Raji (cell line): ENCODE results near the gene WDFY2.

ENCODE experiments used
- POLR2A ChIP-seq: IDR thresholded peaks from 2 replicates; pipeline ENCODE4 v1.6.1; 2011; ENCODE audit warnings: low read depth, low read length, control low read depth; ENCODE audit not compliant: insufficient read depth

The WDFY2 gene

DNA sequence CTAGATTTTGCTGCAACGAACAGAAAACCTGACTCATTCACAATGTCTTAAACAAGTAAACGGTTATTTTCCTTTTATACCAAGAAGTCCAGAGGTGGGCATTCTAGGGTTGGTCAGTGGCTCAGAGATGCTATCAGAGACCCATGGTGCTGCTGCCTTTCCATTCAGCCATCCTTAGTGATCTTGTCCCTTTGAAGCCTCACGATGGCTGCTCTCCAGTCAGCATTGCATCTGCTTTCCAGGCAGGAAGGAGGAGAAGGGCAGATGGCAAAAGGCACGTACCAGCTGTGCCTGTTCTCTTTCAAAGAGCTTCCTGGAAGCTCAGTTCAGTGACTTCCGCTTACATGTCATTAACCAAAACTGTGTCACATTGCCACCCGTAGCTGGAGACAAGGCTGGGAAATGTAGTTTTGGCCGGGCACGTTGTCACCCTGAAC is 30.1 kb downstream of the WDFY2 start:
- TF ChIP-seq POLR2A: peak; percentile 65

DNA sequence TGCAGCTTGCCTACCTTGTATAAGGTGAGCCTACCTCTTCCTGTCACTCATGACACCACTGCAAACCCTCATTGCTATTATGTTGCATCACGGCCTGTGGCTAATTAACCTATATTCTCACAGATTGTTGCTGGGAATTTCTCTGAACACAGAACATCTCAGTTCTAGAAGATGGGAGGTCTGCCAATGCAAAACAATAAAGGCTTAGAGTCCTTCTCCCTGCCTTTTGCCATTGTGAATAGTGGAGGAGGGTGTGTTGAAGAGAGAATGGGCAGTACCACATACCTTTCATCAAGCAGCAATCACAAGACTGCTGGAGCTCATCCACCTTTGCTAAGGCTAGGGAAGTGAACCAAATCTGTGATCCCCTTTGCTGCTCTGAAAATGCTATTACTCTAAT is 34.4 kb downstream of the WDFY2 start:
- TF ChIP-seq POLR2A: no peak

DNA sequence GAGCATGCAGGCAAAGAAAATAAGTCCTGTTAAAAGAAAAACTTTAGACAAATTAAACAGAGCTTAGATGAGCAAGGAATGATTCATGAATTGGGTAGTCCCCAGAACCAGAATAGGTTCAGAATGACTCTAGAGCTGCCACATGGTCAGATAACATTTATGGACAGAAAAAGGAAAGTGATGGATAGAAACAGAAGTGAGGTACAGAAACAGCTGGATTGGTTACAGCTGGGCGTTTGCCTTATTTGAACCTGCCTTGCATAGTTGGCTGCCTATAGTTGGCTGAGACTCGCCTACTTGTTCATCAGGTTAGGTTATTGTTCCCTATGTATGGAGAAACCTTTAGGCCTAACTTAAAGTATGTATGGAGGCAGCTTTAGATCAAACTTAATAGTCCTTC is 35.4 kb downstream of the WDFY2 start:
- no peak for TF ChIP-seq POLR2A

DNA sequence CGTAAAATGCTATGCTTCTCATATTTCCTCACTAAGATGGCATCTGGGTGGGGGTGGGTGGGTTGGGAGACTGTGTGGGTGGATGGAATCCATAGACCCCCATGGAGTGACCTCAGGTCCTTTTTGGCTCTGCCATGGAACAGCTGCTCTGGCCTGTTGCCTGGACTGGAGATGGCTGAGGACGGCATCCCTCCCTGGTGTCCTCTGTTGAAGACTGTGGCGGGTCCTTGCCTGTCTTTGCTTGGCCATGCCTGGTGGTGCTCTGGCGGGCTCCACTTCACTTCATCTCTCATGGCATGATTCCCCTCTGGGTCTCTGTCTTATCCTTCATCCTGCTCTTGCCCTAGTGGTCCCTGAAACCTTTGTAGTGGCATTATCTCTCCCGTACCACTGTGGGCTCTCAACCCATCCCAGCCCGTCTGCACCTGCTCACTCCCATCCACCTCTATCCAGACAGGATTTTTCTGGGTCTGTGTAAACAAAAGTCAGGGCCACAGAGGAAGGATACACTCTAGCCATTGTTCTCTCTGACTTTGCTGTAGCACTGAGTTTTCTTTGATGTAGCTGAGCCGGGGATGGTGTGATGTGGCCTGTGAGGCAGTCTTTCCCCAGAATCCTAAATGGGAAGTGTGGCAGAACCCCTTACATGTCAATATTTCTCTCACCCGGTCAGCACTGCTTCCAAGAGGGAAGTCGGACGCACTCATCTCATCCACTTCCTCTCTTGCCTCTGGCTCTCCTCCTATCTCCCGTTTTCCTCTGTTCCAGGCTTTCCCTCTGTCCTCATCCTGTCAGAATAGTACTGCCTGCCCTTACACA is 36.1 kb downstream of the WDFY2 start:
- TF ChIP-seq POLR2A: no peak

DNA sequence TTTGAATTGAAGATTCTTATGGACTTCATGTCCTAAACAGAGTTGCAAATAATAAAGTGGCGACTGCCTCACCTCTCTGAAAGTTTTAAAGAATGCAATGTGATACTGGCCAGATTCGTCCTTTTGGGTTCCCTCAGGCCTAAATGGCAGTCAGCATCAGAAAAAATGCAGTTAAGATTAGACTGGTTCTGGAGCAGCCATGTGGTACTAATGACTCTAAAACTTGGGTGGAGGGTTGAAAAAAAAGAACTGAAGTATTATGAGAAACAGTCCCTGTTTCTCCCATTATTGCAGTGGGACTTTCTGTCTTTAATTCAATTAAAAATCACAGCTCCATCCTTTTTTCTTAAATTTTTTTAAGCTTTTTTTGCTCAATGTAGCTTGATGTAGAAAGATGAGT is 37.3 kb downstream of the WDFY2 start:
- no peak for TF ChIP-seq POLR2A

DNA sequence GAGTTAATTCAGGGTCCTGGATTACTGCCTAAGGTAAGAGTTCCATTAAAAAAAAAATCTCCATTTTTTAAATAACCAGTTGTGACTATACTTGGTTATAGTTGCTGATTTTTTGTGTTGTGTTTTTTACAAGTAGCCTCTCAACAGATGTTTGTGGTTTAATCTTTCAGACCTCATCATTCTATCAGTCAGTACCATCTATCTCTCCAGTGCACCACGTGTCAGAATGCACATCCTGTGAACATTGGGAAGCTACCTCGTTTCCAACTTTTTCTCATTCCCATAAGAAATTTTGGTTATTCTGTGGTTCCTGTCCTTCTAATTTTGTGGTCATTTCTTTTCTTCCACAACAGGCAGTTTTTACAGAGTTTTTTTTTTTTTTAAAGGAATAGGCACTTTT is 39.2 kb downstream of the WDFY2 start:
- TF ChIP-seq POLR2A: no peak

DNA sequence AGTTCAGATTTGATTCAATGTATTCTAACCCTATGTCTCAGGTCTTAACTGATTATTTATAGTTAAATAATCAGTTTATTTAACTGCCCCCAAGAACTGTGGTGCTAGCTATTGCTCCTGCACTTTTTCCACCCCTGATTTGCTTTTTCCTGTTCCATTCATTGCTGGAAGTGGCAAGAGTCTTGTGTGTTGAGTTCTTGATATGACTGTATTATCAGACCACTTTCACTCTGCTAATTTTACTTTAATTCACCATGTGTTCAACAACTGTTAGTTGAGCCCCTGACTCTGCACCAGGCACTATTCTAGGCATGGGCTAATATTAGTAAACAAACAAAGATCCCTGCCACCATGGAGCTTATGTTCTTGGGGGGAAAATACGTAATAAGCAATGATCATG is 39.9 kb downstream of the WDFY2 start:
- TF ChIP-seq POLR2A: no peak

DNA sequence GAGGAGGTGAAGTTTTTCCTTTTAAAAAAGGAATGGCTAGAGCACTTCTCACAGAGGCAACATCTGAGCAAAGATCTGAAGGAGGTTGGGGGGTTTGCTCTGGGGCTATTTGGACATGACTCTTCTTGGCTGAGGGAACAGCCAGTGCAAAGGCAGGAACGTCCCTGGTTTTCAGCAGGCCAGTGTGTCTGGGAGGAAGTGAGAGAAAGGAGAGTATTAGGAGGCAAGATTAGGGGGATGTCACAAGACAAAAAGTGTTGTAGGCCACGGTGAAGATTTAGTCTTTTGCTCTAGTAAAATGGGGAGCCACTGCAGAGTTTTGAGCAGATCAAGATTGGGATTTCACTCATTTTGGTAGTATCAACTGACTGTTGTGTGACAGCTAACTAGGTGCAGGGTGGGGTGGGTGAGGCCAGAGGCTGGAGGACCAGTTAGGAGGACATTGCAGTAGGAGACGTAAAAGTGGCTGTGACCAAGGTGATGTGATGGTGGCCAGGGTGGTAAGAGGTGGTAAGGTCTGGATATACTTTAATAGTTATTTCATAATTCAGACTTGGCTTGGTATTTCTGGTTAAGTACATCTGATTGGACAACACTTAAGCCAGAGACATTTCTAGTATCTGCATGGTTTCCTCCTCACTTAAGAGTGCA is 40.6 kb downstream of the WDFY2 start:
- TF ChIP-seq POLR2A: no peak

DNA sequence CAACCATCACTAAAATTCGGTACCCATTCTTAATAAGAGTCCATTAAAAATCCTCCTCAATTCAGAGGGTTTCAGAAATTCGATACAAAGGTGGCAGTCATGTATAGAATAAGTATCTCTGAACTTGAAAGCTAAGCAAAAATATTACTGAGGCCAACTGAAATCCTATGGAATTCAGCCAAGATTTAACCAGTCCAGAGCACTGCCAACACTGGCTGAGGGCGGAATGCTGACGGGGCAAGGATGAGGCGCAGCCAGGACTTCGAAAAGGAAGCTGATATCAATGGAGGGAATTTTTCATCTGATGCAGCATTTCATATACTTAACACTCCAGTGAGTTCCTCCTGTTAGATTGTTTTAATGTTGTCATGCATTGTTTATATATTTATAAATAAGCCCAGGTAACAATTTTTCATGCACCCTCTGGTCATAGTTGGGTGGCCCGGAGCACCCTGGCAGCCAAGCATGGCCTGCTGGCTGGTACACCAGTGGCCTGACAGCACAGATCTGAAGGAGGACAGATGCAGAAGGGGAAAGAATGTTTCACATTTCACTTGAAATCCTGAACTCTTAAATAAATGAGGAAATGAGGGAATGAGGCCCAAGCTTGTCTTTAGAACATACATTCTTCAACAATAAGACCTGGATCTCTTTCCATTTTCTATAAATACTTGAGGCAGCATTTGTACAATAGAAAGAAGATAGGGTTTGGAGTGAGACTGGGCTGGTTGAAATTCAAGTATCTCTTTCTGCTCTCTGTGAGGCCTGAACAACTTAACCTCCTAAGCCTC is 41.5 kb downstream of the WDFY2 start:
- no peak for TF ChIP-seq POLR2A

DNA sequence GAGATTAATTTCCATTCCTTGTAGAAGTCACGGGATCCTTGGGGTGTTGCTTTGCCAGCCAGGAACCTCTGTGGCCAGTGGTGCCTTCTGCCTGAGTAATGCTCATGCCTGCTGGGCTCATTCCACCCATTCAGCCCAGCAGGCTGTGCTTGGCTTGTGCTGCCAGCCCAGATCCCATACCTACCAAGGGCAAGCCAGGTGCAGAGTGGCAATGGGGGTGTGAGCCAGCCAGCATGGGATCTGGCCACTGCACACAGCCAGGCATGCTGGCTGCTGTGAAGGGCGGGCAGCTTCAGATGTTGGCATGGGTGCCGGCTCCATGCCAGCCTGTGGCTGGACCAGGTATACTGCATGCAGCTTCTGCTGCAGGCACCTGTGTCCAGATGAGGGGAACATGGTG is 42.5 kb downstream of the WDFY2 start:
- no peak for TF ChIP-seq POLR2A

DNA sequence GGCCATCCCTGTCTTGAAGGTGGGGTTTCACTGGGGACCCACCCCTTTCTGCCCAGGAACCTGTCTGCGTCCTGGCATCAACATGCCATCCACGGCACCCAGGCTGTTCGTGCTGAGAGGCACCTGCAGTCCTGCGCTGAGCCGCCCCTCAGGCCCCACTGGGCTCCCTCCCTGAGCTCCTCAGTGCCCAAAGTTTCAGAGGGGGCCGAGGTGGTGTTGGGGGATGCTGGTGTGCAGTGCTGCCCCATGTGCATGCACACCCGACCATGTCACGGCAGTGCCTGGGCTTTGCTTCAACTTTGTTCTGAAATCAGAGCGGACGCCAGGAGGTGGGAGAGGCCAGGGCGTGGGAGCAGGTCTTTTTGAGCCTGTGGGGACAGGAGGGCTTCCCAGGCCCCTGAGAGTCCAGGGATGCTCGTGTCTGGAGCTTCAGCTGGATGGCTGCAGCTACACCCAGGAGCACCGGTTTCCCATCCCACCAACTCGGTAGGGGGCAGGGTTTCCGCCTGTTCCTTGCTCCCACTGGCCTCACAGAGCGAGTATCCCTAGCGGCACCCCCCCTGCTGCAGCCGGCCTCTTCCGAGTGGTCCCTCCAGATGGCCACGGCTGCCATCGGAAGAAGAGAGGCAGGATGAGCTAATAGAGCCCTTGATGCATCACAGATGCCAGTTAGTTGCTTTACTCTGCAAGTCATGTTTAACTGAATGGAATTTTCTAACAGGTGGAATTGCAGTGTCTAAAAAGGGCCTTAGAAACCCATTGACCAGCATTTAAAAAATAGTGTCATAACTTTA is 44.0 kb downstream of the WDFY2 start:
- TF ChIP-seq POLR2A: no peak

DNA sequence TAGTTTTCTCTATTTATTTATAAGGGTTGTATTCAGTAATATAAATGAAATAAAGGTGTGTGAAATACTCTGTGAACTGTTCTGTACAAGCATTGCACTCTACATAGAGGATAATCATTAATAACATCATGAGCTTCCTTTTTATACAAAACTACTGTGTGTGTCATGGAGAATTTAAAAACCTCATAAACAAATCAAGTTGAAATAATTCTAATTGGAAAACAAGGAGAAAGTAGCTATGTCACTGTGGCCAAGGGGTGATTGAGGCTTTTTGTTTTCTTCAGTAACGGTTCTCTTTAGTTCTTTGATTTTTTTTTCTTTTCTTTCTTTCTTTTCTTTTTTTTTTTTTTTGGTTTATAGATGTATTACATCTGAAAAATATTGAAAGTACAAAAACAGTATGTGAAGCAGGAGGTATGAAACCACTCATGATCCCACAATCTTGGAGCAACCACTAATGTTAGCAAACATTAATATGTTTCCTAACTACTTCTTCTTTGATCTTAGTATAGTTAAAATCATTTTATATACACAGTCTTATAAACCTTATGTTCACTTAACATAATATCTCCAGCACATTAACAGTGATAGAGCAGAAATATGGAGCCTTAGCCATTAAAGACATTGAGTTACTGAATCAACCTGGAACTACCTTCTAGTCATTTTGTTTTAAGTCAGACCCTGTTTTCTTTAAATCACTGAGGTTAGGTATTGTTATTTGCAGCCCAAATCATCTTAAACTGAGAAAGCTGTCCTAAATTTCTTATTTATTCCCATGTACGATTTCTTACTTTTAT is 45.4 kb downstream of the WDFY2 start:
- no peak for TF ChIP-seq POLR2A

DNA sequence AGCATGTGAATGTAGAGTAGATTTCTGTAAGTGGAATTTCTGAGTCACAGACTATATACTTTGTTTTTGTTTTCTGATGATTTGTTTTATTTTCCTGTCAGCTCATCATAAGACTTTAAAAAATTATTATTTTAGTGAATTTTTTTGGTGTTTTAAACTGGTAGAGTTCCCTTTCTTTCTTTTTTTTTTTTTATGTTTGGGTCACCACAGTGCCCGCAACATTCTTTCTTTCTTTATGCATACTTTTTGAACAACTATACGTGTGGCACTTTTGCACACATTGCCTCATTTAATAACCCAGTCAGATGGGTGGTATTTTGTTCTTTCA is 46.0 kb downstream of the WDFY2 start:
- no peak for TF ChIP-seq POLR2A

DNA sequence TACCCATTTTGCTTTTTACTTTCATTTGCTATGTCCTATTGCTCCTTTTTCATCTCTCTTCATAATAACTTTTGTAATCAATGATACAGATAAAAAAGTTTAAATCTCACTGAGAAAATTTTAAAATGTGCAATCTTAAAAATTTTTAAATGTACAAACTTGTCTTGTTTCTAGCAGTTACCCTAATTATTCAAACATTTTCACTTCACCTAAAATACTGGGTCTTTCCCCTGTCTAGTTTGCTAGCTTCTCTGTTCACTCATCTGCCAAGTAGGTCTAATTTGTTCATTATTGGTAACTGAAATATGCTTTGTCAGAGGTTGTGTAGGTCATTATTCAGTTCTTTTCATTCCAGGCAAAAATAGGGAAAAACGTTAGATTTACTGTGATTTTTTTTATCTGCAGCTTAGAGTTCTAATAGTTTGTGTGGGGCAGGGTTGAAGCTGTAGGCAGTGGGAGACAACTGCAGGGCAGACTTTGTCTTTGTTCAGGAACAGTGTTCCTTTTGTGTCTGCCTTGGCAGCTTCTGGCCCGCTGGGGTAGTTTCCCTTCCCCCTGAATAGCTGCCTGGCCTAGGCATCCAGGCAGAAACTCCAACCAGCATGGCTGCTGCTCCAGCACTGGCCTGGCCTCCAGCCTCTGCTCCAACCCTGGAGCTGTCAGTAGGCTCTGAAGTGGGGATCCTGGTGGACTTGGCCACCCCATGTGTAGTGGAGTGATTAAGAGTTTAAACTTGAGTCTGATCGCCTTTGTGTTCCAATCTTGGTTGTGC is 48.5 kb downstream of the WDFY2 start:
- no peak for TF ChIP-seq POLR2A
